Stimulated activated naive CD8-positive, alpha-beta T cell treated with anti-CD3 and anti-CD28 coated beads, Interleukin-15, amount 100 ng/mL, for 72 hours (primary cell): Measurements from ENCODE around the gene SLC25A36.
A peak's percentile ranks its signal among the peaks of the same experiment; 100 is the strongest.
"Not testable (repeated sequence)": the region's sequence is repeated elsewhere in the genome, so short reads cannot be mapped to it uniquely, and the experiment has no call there.

Source experiments
- ATAC-seq: fragments of 150-1000 bp; cut with Tn5 transposase; 2 replicates; pipeline ENCODE4 v1.10.0; 2021; ENCODE audit warnings: mild to moderate bottlenecking, moderate library complexity
- DNase-seq, 2 donors: peaks; one replicate each; pipeline ENCODE4 v3.0.0; 2021 to 2022
- H3K27ac Mint-ChIP-seq, 2 donors: one replicate each; pipeline ENCODE4 v1.8.0; 2022; ENCODE audit warnings: mild to moderate bottlenecking in 2 of 2, mixed read lengths in 2 of 2, moderate library complexity in 2 of 2
- H3K27me3 Mint-ChIP-seq: one replicate; pipeline ENCODE4 v1.8.0; 2022; ENCODE audit warnings: mixed read lengths
- H3K4me1 Mint-ChIP-seq: one replicate; pipeline ENCODE4 v1.8.0; 2022; ENCODE audit warnings: mild to moderate bottlenecking, mixed read lengths
- H3K4me3 Mint-ChIP-seq, 2 donors: one replicate each; pipeline ENCODE4 v1.8.0; 2022; ENCODE audit warnings: mild to moderate bottlenecking in 2 of 2, mixed read lengths in 2 of 2, moderate library complexity in 1 of 2
- H3K9me3 Mint-ChIP-seq, 2 donors: one replicate each; pipeline ENCODE4 v1.8.0; 2022; ENCODE audit warnings: mixed read lengths in 2 of 2

SLC25A36 gene

GRCh38 chr3:140922634-140923033 is 19.0 kb upstream of the SLC25A36 start:
- no peak overlapping the region for H3K27ac Mint-ChIP-seq
- H3K4me3 Mint-ChIP-seq, result no peak overlapping the region
- H3K27me3 Mint-ChIP-seq, result no peaks in the 10 kb centered on the region
- DNase-seq (no peak), ATAC-seq (peak; percentile 58)
- no peaks in the 10 kb centered on the region for H3K9me3 Mint-ChIP-seq
- no peaks in the 10 kb centered on the region for H3K4me1 Mint-ChIP-seq

GRCh38 chr3:140924097-140924873 is 17.4 kb upstream of the SLC25A36 start:
- H3K9me3 Mint-ChIP-seq, result no peaks in the 10 kb centered on the region
- H3K4me1 Mint-ChIP-seq, result no peaks in the 10 kb centered on the region
- H3K27me3 Mint-ChIP-seq, result no peaks in the 10 kb centered on the region
- H3K4me3 Mint-ChIP-seq, result no peak overlapping the region
- DNase-seq, result no peak
- no peak for ATAC-seq
- H3K27ac Mint-ChIP-seq, result no peak overlapping the region

- Mint-ChIP-seq H3K4me3 (no peak overlapping the region), H3K27me3 (no peaks in the 10 kb centered on the region), H3K9me3 (no peaks in the 10 kb centered on the region), H3K4me1 (no peaks in the 10 kb centered on the region), H3K27ac (no peak overlapping the region)
- ATAC-seq (no peak), DNase-seq (no peak)
Measured at GRCh38 chr3:140927279-140928069, 14.2 kb upstream of the SLC25A36 start.

GRCh38 chr3:140929446-140929845 is 12.2 kb upstream of the SLC25A36 start:
- ATAC-seq, result no peak
- Mint-ChIP-seq H3K27ac (no peak overlapping the region), H3K9me3 (peaks cover 0 to 2% of the 10 kb centered on the region in 2 donors), H3K27me3 (no peaks in the 10 kb centered on the region), H3K4me1 (no peaks in the 10 kb centered on the region), H3K4me3 (no peak overlapping the region)
- DNase-seq, result no peak

- Mint-ChIP-seq H3K27ac (no peak overlapping the region), H3K9me3 (peaks cover 0 to 7% of the 10 kb centered on the region in 2 donors), H3K27me3 (no peaks in the 10 kb centered on the region), H3K4me3 (no peak overlapping the region), H3K4me1 (no peaks in the 10 kb centered on the region)
- DNase-seq, result no peak
- ATAC-seq, result no peak
Measured at GRCh38 chr3:140931016-140931454, 10.6 kb upstream of the SLC25A36 start.

GRCh38 chr3:140931801-140932200 is 9.8 kb upstream of the SLC25A36 start:
- ATAC-seq (no peak), DNase-seq (no peak)
- Mint-ChIP-seq H3K4me1 (no peaks in the 10 kb centered on the region), H3K27me3 (no peaks in the 10 kb centered on the region), H3K9me3 (peaks cover 0 to 7% of the 10 kb centered on the region in 2 donors), H3K4me3 (no peak overlapping the region), H3K27ac (no peak overlapping the region)

- Mint-ChIP-seq H3K27me3 (no peaks in the 10 kb centered on the region), H3K27ac (no peak overlapping the region), H3K4me3 (no peak overlapping the region), H3K9me3 (peaks cover 0 to 7% of the 10 kb centered on the region in 2 donors), H3K4me1 (no peaks in the 10 kb centered on the region)
- ATAC-seq (no peak), DNase-seq (no peak)
Measured at GRCh38 chr3:140933109-140933508, 8.5 kb upstream of the SLC25A36 start.

GRCh38 chr3:140933552-140933951 is 8.1 kb upstream of the SLC25A36 start:
- H3K27ac Mint-ChIP-seq, result no peak overlapping the region
- no peaks in the 10 kb centered on the region for H3K4me1 Mint-ChIP-seq
- no peak for DNase-seq
- ATAC-seq, result no peak
- H3K9me3 Mint-ChIP-seq, result peaks cover 0 to 7% of the 10 kb centered on the region in 2 donors
- H3K27me3 Mint-ChIP-seq, result no peaks in the 10 kb centered on the region
- H3K4me3 Mint-ChIP-seq, result no peak overlapping the region

- not testable (repeated sequence) for H3K27ac Mint-ChIP-seq, H3K9me3 Mint-ChIP-seq, DNase-seq, ATAC-seq, H3K27me3 Mint-ChIP-seq, H3K4me3 Mint-ChIP-seq
- peaks cover 30% of the 10 kb centered on the region for H3K4me1 Mint-ChIP-seq
Measured at GRCh38 chr3:140939305-140939704, 2.3 kb upstream of the SLC25A36 start.

- Mint-ChIP-seq H3K4me1 (peaks cover 43% of the 10 kb centered on the region), H3K27me3 (no peaks in the 10 kb centered on the region), H3K27ac (peak overlapping the region; percentile 97 to 100), H3K9me3 (no peaks in the 10 kb centered on the region), H3K4me3 (peak overlapping the region; percentile 94 to 99)
- no peak for DNase-seq
- no peak for ATAC-seq
Measured at GRCh38 chr3:140941090-140941433, 574 bp upstream of the SLC25A36 start.

GRCh38 chr3:140942221-140943104 is 827 bp downstream of the SLC25A36 start:
- H3K4me3 Mint-ChIP-seq, result peak overlapping the region; percentile 94 to 99
- DNase-seq, result peak; percentile 48 to 60
- H3K9me3 Mint-ChIP-seq, result no peaks in the 10 kb centered on the region
- no peaks in the 10 kb centered on the region for H3K27me3 Mint-ChIP-seq
- ATAC-seq, result peak; percentile 27
- H3K4me1 Mint-ChIP-seq, result peaks cover 56% of the 10 kb centered on the region
- H3K27ac Mint-ChIP-seq, result peak overlapping the region; percentile 97 to 100

GRCh38 chr3:140943781-140944552 is 2.3 kb downstream of the SLC25A36 start:
- DNase-seq, result no peak
- H3K4me3 Mint-ChIP-seq, result peak overlapping the region; percentile 94 to 99
- peaks cover 60% of the 10 kb centered on the region for H3K4me1 Mint-ChIP-seq

GRCh38 chr3:140948460-140949249 is 7.0 kb downstream of the SLC25A36 start:
- Mint-ChIP-seq H3K27me3 (no peaks in the 10 kb centered on the region), H3K27ac (no peak overlapping the region), H3K4me3 (no peak overlapping the region), H3K9me3 (no peaks in the 10 kb centered on the region), H3K4me1 (peaks cover 59% of the 10 kb centered on the region)
- ATAC-seq (no peak), DNase-seq (no peak)

More at GRCh38 chr3:140943781-140944552, 2.3 kb downstream of the SLC25A36 start:
- Mint-ChIP-seq H3K27ac (no peak overlapping the region), H3K9me3 (no peaks in the 10 kb centered on the region), H3K27me3 (no peaks in the 10 kb centered on the region)
- no peak for ATAC-seq

- no peak for ATAC-seq
- H3K9me3 Mint-ChIP-seq, result no peaks in the 10 kb centered on the region
- DNase-seq, result no peak
- H3K27me3 Mint-ChIP-seq, result no peaks in the 10 kb centered on the region
- peaks cover 52% of the 10 kb centered on the region for H3K4me1 Mint-ChIP-seq
- no peak overlapping the region for H3K27ac Mint-ChIP-seq
- H3K4me3 Mint-ChIP-seq, result no peak overlapping the region
Measured at GRCh38 chr3:140950144-140950543, 8.5 kb downstream of the SLC25A36 start.
